ENCODE measurements around the gene BRAT1.
"Not testable (repeated sequence)": the region's sequence is repeated elsewhere in the genome, so short reads cannot be mapped to it uniquely, and the experiment has no call there.

Gene BRAT1

GRCh38 chr7:2535872-2536627, 19.3 kb downstream of the BRAT1 start:
- not testable (repeated sequence) for DNase-seq

- DNase-seq: not testable (repeated sequence)
Observed at GRCh38 chr7:2534214-2534613, 21.1 kb downstream of the BRAT1 start.

GRCh38 chr7:2533566-2533965, 21.8 kb downstream of the BRAT1 start:
- DNase-seq: not testable (repeated sequence)

GRCh38 chr7:2532816-2533215, 22.5 kb downstream of the BRAT1 start:
- DNase-seq: not testable (repeated sequence)

GRCh38 chr7:2532199-2532772, 23.0 kb downstream of the BRAT1 start:
- not testable (repeated sequence) for DNase-seq

GRCh38 chr7:2531796-2532110, 23.6 kb downstream of the BRAT1 start:
- DNase-seq: not testable (repeated sequence)

- DNase-seq: not testable (repeated sequence)
Observed at GRCh38 chr7:2530994-2531795, 24.1 kb downstream of the BRAT1 start.

GRCh38 chr7:2530071-2530987, 25.0 kb downstream of the BRAT1 start:
- peak; percentile 88 for DNase-seq

GRCh38 chr7:2529161-2530070, 25.9 kb downstream of the BRAT1 start:
- peak; percentile 93 for DNase-seq

GRCh38 chr7:2528481-2529095, 26.7 kb downstream of the BRAT1 start:
- no peak for DNase-seq

GRCh38 chr7:2527505-2528467, 27.5 kb downstream of the BRAT1 start:
- no peak for DNase-seq

GRCh38 chr7:2526659-2527504, 28.4 kb downstream of the BRAT1 start:
- DNase-seq: no peak

- DNase-seq: no peak
Observed at GRCh38 chr7:2525658-2526630, 29.4 kb downstream of the BRAT1 start.

- DNase-seq: no peak
Observed at GRCh38 chr7:2524808-2525657, 30.3 kb downstream of the BRAT1 start.

- DNase-seq: peak; percentile 24
Observed at GRCh38 chr7:2523941-2524807, 31.1 kb downstream of the BRAT1 start.

- DNase-seq: peak; percentile 57
Observed at GRCh38 chr7:2523461-2523936, 31.8 kb downstream of the BRAT1 start.
